Measurements from ENCODE around the gene SPAG4.
A peak's percentile ranks its signal among the peaks of the same experiment; 100 is the strongest.

SPAG4 gene

DNA sequence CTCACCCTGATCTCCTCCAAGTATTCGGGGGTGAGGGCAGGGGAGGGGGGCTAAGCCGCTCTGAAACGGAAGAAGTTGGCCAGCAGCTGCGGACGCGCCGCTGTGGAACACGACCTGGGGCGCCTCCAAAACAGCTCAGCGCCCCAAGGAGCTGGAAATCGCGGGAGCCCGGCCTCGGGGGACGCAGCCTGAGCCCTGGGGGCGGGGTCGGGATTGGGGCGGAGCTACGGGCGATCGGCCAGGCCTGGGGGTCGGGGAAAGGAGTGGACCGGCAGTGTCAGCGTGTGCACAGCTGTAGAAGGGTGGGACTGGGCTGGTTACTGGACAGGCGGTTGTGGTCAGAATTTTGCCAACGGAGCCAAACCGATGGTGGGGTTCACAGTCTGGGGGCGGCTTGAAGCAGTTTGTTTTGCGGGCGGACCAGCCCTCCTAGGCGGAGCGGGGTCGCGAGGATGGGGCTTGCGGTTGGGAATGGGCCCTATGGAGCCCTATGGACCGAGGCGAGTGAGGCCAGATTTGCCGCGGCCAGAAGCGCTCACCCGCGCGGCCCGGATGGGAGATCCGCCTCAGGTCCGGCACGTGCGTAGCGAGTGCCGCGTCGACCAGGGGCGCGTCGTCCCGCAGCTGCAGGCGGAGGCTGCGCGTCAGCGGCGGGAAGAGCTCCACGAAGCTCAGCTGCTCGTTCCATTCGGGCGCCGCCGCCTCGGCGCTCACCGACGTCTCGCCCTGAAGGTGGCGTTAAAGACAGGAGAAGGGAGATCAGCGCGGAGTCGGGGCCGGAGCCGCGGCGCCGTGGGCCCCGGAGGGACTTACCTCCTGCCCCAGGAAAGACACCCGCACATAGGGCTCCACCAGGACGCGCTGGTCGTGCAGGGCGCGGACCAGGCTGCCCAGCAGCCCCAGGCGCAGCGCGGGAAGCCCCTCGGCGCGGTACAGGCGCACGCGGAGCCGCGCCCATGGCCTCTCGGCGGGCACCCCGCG, 14.3 kb upstream of the SPAG4 start:
- no peaks in the 10 kb centered on the region for H3K4me1 ChIP-seq (ENCODE audit: insufficient read depth, low read length)
- H3K9ac ChIP-seq (ENCODE audit: low read depth, low read length) = no peak overlapping the region
- no peaks in the 10 kb centered on the region for H3K36me3 ChIP-seq (ENCODE audit: insufficient read depth, low read depth, low read length)
- H3K27ac ChIP-seq (ENCODE audit: low read length) = no peak overlapping the region
- H3K27me3 ChIP-seq (ENCODE audit: insufficient read depth, low read length) = peaks cover 63% of the 10 kb centered on the region
- H3K9me3 ChIP-seq (ENCODE audit: insufficient read depth, low read depth, low read length) = no peaks in the 10 kb centered on the region; the same call in 1 of the 2 replicates
- H3K4me3 ChIP-seq (ENCODE audit: low read length) = peak overlapping the region; percentile 74

DNA sequence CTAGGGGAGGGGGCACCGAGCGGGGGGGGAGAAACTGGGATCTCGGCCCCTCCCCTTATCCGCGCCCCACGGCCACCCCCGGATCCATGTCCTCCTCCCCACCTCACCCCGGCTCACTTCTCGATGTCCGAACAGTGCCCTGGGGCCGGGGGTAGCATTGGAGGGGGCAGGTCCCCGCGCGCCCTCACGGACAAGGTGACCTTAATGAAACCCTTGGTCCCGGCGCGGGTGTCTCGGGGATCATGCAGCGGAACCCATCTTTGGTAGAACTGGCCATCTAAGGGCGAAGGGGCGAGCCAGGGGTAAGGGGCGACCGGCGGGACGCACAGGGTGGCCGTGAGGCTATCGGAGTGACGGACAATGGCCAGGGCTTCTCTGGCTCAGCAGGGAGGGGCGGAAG, 13.6 kb upstream of the SPAG4 start:
- peak overlapping the region; percentile 74; the same call in 1 of the 2 replicates for H3K4me3 ChIP-seq (ENCODE audit: low read length)
- no peak overlapping the region for H3K27ac ChIP-seq (ENCODE audit: low read length)

DNA sequence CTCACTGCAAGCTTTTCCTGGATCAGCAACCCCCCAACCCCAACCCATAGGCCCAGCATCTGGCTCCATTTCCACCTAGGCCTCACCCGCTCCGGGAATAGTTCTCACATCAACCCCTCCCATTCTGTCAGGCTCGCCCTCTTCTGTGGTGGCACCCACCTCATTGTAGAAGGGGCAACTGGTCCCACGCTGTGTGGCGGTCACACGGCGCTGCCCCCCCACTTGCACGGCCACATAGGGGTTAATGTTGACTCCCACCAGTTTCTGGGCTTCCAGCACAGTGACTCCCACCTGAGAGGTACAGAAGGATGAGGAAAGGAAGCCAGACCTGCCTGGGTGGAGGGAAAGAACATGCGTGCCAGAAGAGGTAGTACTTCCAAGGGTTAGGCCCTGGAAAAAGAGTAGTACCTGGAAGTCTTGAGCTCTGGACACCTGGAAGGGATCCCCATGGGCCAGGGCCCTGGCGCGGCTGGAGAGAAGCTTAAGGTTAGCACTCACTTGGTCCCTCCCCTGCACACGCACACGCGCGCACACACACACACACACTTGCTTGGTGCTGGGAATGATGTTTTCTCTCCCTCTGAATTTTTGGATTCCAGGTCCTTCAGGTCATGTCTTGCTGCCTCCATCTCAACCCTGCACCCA, 12.7 kb upstream of the SPAG4 start:
- Histone ChIP-seq H3K27ac (ENCODE audit: low read length) (no peak overlapping the region), H3K27me3 (ENCODE audit: insufficient read depth, low read length) (peaks cover 60% of the 10 kb centered on the region), H3K4me1 (ENCODE audit: insufficient read depth, low read length) (no peaks in the 10 kb centered on the region), H3K4me3 (ENCODE audit: low read length) (no peak overlapping the region), H3K36me3 (ENCODE audit: insufficient read depth, low read depth, low read length) (no peaks in the 10 kb centered on the region), H3K9ac (ENCODE audit: low read depth, low read length) (no peak overlapping the region), H3K9me3 (ENCODE audit: insufficient read depth, low read depth, low read length) (no peaks in the 10 kb centered on the region; the same call in 1 of the 2 replicates)

More for the DNA sequence above, 13.6 kb upstream of the SPAG4 start:
- Histone ChIP-seq H3K27me3 (ENCODE audit: insufficient read depth, low read length) (peaks cover 63% of the 10 kb centered on the region), H3K36me3 (ENCODE audit: insufficient read depth, low read depth, low read length) (no peaks in the 10 kb centered on the region), H3K9ac (ENCODE audit: low read depth, low read length) (no peak overlapping the region), H3K9me3 (ENCODE audit: insufficient read depth, low read depth, low read length) (no peaks in the 10 kb centered on the region; the same call in 1 of the 2 replicates), H3K4me1 (ENCODE audit: insufficient read depth, low read length) (no peaks in the 10 kb centered on the region)

DNA sequence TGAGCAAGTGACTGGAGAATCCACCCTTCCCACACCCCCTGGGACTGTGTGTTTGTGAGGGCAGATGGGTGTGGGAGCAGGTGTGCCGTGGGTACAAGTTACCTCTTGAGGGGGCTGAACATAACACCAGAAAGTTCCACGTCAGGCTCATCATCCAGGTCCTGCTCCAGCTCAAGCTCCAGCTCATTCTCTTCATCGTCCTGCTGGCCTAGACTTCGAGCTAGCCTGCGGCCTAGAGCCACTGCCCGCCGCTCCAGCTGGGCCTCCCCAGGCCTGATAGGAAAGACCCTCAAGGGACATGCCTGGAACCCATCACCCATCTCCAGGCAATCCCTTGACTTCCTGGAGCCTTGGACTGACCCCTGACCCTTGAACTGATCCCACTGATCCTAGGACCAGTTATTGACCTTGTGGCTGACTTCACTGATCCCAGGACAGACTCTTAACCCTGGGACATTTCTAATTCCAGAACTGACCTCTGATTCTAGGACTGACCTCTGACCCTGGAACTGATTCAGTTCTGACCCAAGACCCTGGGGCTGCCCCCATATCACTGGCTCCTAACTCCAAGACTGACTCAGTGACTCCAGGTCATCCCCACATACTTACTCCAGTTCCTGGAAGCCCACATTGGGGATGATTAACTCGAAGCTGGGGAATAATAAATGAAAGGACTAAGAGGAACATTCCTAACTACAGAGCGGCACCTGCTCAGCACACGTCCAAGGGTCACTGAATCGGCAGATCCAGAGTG, 11.8 kb upstream of the SPAG4 start:
- no peaks in the 10 kb centered on the region for H3K36me3 ChIP-seq (ENCODE audit: insufficient read depth, low read depth, low read length)
- no peak overlapping the region for H3K9ac ChIP-seq (ENCODE audit: low read depth, low read length)
- no peaks in the 10 kb centered on the region for H3K4me1 ChIP-seq (ENCODE audit: insufficient read depth, low read length)
- H3K27ac ChIP-seq (ENCODE audit: low read length) = no peak overlapping the region
- H3K27me3 ChIP-seq (ENCODE audit: insufficient read depth, low read length) = peaks cover 51% of the 10 kb centered on the region
- no peaks in the 10 kb centered on the region; the same call in 1 of the 2 replicates for H3K9me3 ChIP-seq (ENCODE audit: insufficient read depth, low read depth, low read length)
- no peak overlapping the region for H3K4me3 ChIP-seq (ENCODE audit: low read length)

DNA sequence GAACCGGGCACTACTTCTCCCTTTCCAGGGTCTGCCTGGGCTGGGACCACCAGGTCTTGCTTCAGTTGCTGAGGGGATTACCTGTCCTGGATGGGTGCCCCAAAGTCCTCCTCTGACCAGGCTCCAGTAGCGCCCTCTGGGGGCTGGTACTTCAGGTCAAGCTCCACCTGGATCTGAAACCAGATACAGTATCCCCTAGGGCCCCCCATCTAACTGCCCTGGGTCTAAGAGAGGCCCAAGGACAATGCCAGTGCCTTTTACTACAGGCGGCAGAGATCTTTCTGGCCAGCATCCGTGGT, 11.2 kb upstream of the SPAG4 start:
- H3K9ac ChIP-seq (ENCODE audit: low read depth, low read length) = no peak overlapping the region
- no peaks in the 10 kb centered on the region for H3K36me3 ChIP-seq (ENCODE audit: insufficient read depth, low read depth, low read length)
- H3K9me3 ChIP-seq (ENCODE audit: insufficient read depth, low read depth, low read length) = no peaks in the 10 kb centered on the region; the same call in 1 of the 2 replicates
- no peaks in the 10 kb centered on the region for H3K4me1 ChIP-seq (ENCODE audit: insufficient read depth, low read length)
- H3K4me3 ChIP-seq (ENCODE audit: low read length) = no peak overlapping the region
- H3K27me3 ChIP-seq (ENCODE audit: insufficient read depth, low read length) = peaks cover 47% of the 10 kb centered on the region
- no peak overlapping the region for H3K27ac ChIP-seq (ENCODE audit: low read length)

DNA sequence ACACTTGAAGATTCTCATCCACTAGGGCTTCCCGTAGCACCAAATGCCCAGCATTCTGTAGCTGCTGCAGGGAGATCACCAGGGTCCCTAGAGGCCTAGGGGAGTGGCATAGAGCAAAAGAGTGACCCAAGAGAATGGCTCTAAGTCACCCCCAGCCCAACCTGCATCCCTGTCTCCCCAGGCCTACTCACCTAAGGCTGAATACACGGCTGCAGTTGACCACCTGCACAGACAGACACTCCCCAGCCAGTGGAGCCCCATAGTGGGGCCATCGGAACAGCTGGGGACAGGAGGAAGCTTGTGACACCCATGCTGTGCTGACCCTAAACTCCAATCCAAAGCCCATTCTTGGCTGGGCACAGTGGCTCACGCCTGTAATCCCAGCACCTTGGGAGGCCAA, 9.5 kb upstream of the SPAG4 start:
- Histone ChIP-seq H3K36me3 (ENCODE audit: insufficient read depth, low read depth, low read length) (no peaks in the 10 kb centered on the region), H3K9ac (ENCODE audit: low read depth, low read length) (no peak overlapping the region), H3K27ac (ENCODE audit: low read length) (no peak overlapping the region), H3K9me3 (ENCODE audit: insufficient read depth, low read depth, low read length) (no peaks in the 10 kb centered on the region; the same call in 1 of the 2 replicates), H3K4me3 (ENCODE audit: low read length) (no peak overlapping the region), H3K4me1 (ENCODE audit: insufficient read depth, low read length) (no peaks in the 10 kb centered on the region), H3K27me3 (ENCODE audit: insufficient read depth, low read length) (peaks cover 30% of the 10 kb centered on the region)

DNA sequence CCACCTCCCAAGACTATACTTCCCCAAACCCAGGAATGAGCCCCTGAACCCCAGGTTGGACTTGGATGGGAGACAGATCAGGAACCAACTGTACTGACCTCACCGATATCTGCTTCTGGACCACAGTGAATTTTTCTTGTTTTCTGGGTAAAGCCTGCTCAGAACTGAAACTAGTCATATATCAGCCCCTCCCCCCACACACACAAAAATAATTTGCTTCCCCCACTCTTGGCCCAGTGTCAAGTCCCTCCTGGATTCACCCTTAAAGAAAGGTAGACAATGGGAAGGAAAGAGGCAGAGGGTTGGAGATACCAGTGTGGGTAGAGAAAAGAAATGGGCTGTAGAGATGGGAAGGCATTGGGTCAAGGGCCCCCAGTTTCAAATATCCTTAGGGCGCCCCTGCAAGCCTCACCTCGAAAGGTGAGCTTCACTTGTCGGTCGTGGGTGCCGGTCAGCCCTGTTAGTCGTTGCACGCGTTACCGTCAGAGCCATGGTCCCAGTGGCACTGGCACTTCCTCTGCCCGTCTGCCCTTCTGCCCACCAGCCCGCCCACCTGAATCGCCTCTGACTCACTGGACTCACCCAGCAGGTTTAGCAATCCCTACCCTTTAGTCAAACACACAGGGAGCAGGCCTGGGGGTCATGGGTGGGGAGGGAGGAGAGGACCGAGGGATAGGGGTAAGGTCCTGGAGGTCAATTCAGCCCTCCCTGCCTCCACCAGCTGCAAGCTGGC, 8.5 kb upstream of the SPAG4 start:
- Histone ChIP-seq H3K27me3 (ENCODE audit: insufficient read depth, low read length) (peaks cover 20% of the 10 kb centered on the region), H3K36me3 (ENCODE audit: insufficient read depth, low read depth, low read length) (no peaks in the 10 kb centered on the region), H3K9ac (ENCODE audit: low read depth, low read length) (no peak overlapping the region), H3K4me1 (ENCODE audit: insufficient read depth, low read length) (no peaks in the 10 kb centered on the region), H3K27ac (ENCODE audit: low read length) (no peak overlapping the region), H3K4me3 (ENCODE audit: low read length) (no peak overlapping the region), H3K9me3 (ENCODE audit: insufficient read depth, low read depth, low read length) (no peaks in the 10 kb centered on the region; the same call in 1 of the 2 replicates)

DNA sequence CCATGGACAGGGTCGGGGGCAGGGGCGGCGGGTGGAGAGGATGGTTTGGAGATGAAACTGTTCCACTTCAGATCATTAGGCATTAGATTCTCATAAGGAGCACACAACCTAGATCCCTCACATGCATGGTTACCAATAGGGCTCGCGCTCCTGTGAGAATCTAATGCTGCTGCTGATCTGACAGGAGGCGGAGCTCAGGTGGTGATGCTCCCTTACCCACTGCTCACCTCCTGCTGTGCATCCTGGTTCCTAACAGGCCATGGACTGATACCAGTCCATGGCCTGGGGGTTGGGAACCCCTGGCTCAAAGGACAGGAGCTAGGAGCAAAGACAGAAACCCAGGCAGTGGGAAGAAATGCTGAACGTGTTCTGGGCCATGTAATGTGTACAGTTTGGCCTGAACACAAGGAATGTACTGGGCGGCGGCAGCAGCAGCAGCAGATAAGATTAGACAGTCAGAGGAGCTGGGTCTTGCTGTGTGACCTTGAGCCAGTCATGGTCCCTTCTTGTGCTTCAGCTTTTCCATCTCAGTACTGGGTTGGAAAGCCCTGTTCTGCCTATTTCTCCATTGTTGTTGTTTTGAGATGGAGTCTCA, 4.7 kb upstream of the SPAG4 start:
- Histone ChIP-seq H3K4me1 (ENCODE audit: insufficient read depth, low read length) (no peaks in the 10 kb centered on the region), H3K27me3 (ENCODE audit: insufficient read depth, low read length) (peaks cover 6% of the 10 kb centered on the region), H3K4me3 (ENCODE audit: low read length) (no peak overlapping the region), H3K9ac (ENCODE audit: low read depth, low read length) (no peak overlapping the region), H3K9me3 (ENCODE audit: insufficient read depth, low read depth, low read length) (no peaks in the 10 kb centered on the region), H3K36me3 (ENCODE audit: insufficient read depth, low read depth, low read length) (no peaks in the 10 kb centered on the region), H3K27ac (ENCODE audit: low read length) (no peak overlapping the region)

DNA sequence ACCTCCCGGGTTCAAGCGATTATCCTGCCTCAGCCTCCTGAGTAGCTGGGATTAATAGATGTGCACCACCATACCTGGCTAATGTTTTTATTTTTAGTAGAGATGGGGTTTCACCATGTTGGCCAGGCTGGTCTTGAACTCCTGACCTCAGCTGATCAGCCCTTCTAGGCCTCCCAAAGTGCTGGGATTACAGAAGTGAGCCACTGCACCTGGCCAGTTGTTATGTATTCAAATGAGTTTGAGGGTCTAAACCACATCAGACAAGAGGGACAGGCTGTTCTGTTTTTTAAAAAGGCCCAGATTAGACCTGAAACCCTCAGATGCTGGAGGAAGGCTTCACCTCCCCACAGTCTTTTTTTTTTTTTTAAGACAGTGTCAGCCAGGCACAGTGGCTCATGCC, 4.1 kb upstream of the SPAG4 start:
- H3K4me1 ChIP-seq (ENCODE audit: insufficient read depth, low read length) = no peaks in the 10 kb centered on the region
- H3K27ac ChIP-seq (ENCODE audit: low read length) = no peak overlapping the region
- H3K27me3 ChIP-seq (ENCODE audit: insufficient read depth, low read length) = peaks cover 6% of the 10 kb centered on the region

DNA sequence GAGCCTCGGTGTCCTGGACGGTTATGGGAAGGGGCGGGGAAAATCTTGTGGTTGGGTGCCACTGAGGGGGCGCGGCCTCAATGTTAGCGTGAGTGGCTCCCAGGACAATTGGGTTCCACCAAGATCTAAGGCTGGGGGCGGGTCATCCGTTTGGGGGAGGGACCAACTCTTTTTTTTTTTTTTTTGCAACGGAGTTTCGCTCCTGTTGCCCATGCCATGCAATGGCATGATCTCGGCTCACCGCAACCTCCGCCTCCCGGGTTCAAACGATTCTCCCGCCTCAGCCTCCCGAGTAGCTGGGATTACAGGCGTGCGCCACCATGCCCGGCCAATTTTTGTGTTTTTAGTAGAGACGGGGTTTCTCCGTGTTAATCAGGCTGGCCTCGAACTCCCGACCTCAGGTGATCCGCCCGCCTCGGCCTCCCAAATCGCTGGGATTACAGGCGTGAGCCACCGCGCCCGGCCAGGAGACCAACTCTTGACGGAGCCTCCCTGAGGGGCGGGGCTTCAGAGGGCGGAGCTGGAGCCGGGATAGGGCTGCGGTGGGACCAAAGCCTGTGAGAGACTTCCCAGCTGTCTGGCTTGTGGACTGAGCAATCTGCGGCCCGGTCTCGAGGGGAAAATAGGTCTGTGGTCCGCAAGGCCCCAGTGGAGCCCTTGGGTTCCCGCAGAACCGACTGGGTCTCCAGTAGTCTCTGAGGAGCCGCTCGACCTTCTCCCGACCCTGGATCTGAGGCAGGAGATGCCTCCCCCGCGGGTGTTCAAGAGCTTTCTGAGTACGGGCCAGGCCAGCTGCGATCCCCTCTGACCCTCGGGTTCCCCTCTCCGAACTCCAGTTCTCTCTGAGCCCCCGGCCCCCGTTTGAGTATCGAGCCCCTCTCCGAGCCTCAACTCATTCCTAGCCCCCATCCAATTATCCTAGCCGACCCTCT, 1.1 kb downstream of the SPAG4 start:
- Histone ChIP-seq H3K36me3 (ENCODE audit: insufficient read depth, low read depth, low read length) (no peaks in the 10 kb centered on the region), H3K9ac (ENCODE audit: low read depth, low read length) (peak overlapping the region; percentile 58; the same call in 1 of the 2 replicates), H3K9me3 (ENCODE audit: insufficient read depth, low read depth, low read length) (no peaks in the 10 kb centered on the region), H3K27ac (ENCODE audit: low read length) (no peak overlapping the region), H3K4me1 (ENCODE audit: insufficient read depth, low read length) (peaks cover 7% of the 10 kb centered on the region; the same call in 1 of the 2 replicates), H3K4me3 (ENCODE audit: low read length) (peak overlapping the region; percentile 74), H3K27me3 (ENCODE audit: insufficient read depth, low read length) (peaks cover 28% of the 10 kb centered on the region)

More for the DNA sequence above, 4.1 kb upstream of the SPAG4 start:
- H3K9me3 ChIP-seq (ENCODE audit: insufficient read depth, low read depth, low read length) = no peaks in the 10 kb centered on the region
- no peaks in the 10 kb centered on the region for H3K36me3 ChIP-seq (ENCODE audit: insufficient read depth, low read depth, low read length)
- no peak overlapping the region for H3K4me3 ChIP-seq (ENCODE audit: low read length)
- H3K9ac ChIP-seq (ENCODE audit: low read depth, low read length) = no peak overlapping the region
